ENCODE measurements around the gene KCNK10. TPM values are rescaled to one million over a fixed set of nuclear protein-coding genes. Genes with fewer than 3 reads are reported as not detected.

The KCNK10 gene
- total RNA-seq, 2 experiments from 2014 or later, result not detected

DNA sequence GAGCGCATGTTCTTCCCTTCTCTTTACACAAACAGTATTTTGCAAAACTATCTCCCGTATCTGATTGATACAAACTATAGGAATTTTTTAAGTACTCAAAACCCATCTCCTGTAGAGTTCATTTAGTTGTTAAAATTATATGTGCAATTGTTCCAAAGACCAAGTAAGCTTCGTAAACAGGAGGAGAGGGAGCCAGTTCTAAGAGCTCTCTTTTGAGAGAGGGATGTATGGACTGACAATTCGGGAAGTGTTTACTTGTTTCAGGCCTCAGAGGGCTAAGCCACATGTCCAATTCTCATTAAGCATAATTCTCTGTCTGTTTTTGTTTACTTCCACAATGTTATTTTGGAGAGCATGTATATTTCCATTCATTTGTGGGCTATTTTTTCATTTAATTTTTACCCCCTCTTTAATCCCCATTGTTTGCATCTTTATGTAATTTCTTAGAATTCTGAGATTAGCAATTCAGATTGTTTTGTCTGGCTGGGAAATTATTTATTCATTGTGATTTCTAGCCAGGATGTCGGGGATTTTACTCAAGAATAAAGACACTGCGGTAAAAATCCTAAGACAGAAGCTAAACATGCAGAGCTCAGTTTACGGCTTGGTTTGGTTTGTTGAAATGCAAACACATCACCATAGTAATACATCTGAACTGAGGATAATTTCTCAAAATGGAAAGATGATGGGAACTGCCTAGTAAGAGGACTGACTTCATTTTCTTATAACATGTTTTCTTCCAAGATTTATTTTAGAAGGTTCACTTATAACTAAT, 126.8 kb downstream of the KCNK10 start:
- H3K27ac ChIP-seq (ENCODE audit: low read depth in 1 of 2, low read length in 2 of 2), result no peak overlapping the region
- H3K4me3 Mint-ChIP-seq, result no peak overlapping the region
- H3K9me3 Mint-ChIP-seq, result no peaks in the 10 kb centered on the region
- ChIA-PET POLR2A (no interaction called here), CTCF (no interaction called here)
- intact Hi-C loops (cut with DNase I, micrococcal nuclease), result loop anchor here in 1 of 2 experiments (10.0 kb wide), 1 partner anchor 668 kb away; no protein-coding TSS in a partner anchor
- no peaks in the 10 kb centered on the region for H3K36me3 ChIP-seq (ENCODE audit: insufficient read depth, low read length)
- ATAC-seq (ENCODE audit: poor library complexity), result no peak
- no peaks in the 10 kb centered on the region for H3K36me3 Mint-ChIP-seq (ENCODE audit: low read depth)
- no peak overlapping the region for H3K27ac Mint-ChIP-seq
- no peaks in the 10 kb centered on the region for H3K4me1 ChIP-seq (ENCODE audit: insufficient read depth, low read length)
- peaks cover 6 to 18% of the 10 kb centered on the region in 2 experiments for H3K27me3 ChIP-seq (ENCODE audit: control insufficient read depth in 1 of 2, insufficient read depth in 2 of 2, low read length in 2 of 2)
- no peak overlapping the region for H3K4me3 ChIP-seq (ENCODE audit: low read length)
- no peak for DNase-seq
- H3K9me3 ChIP-seq (ENCODE audit: control insufficient read depth in 1 of 2, insufficient read depth in 1 of 2, low read length in 2 of 2), result no peaks in the 10 kb centered on the region
- peaks cover 58% of the 10 kb centered on the region for H3K27me3 Mint-ChIP-seq
- TF ChIP-seq, protein P1, sequence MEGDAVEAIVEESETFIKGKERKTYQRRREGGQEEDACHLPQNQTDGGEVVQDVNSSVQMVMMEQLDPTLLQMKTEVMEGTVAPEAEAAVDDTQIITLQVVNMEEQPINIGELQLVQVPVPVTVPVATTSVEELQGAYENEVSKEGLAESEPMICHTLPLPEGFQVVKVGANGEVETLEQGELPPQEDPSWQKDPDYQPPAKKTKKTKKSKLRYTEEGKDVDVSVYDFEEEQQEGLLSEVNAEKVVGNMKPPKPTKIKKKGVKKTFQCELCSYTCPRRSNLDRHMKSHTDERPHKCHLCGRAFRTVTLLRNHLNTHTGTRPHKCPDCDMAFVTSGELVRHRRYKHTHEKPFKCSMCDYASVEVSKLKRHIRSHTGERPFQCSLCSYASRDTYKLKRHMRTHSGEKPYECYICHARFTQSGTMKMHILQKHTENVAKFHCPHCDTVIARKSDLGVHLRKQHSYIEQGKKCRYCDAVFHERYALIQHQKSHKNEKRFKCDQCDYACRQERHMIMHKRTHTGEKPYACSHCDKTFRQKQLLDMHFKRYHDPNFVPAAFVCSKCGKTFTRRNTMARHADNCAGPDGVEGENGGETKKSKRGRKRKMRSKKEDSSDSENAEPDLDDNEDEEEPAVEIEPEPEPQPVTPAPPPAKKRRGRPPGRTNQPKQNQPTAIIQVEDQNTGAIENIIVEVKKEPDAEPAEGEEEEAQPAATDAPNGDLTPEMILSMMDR (IDR thresholded peaks at IDR 0.05), result no peak
- H3K4me1 Mint-ChIP-seq (ENCODE audit: low read depth), result no peaks in the 10 kb centered on the region

DNA sequence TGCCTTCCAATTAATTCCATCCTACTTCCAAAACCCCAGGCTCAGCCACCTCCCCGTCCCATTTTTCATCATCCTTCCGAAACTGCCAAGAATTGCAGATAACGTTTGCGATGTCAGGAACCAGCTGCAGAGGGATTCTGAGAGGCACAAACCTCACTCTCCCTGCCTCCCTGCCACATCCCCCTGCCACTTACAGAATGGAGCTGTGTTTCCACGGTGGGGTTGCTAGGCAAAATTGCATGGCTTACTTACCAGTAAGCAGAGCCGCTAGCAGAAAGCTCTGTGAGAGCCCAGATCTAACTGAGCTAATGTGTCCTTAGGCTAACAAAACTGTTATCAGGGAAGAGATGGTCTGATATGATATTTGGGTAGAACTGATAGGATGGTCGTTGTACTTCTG, 127.4 kb downstream of the KCNK10 start:
- ATAC-seq (ENCODE audit: poor library complexity), result no peak
- no peaks in the 10 kb centered on the region for H3K9me3 ChIP-seq (ENCODE audit: control insufficient read depth in 1 of 2, insufficient read depth in 1 of 2, low read length in 2 of 2)
- Mint-ChIP-seq H3K4me1 (ENCODE audit: low read depth) (no peaks in the 10 kb centered on the region), H3K27ac (no peak overlapping the region), H3K4me3 (no peak overlapping the region), H3K36me3 (ENCODE audit: low read depth) (no peaks in the 10 kb centered on the region), H3K27me3 (peaks cover 60% of the 10 kb centered on the region), H3K9me3 (no peaks in the 10 kb centered on the region)
- no peaks in the 10 kb centered on the region for H3K36me3 ChIP-seq (ENCODE audit: insufficient read depth, low read length)
- no peaks in the 10 kb centered on the region for H3K4me1 ChIP-seq (ENCODE audit: insufficient read depth, low read length)
- no peak overlapping the region for H3K27ac ChIP-seq (ENCODE audit: low read depth in 1 of 2, low read length in 2 of 2)
- no peak for DNase-seq
- TF ChIP-seq, protein P1 (IDR thresholded peaks at IDR 0.05), result no peak
- CTCF ChIA-PET, result no interaction called here
- peaks cover 6 to 18% of the 10 kb centered on the region in 2 experiments for H3K27me3 ChIP-seq (ENCODE audit: control insufficient read depth in 1 of 2, insufficient read depth in 2 of 2, low read length in 2 of 2)
- intact Hi-C loops (cut with DNase I, micrococcal nuclease), result loop anchor here in 1 of 2 experiments (10.0 kb wide), 1 partner anchor 669 kb away; no protein-coding TSS in a partner anchor
- no peak overlapping the region for H3K4me3 ChIP-seq (ENCODE audit: low read length)
- POLR2A ChIA-PET, result no interaction called here

GRCh38 chr14:88194531-88194930, 128.5 kb downstream of the KCNK10 start:
- H3K9me3 Mint-ChIP-seq, result no peaks in the 10 kb centered on the region
- no peak overlapping the region for H3K4me3 Mint-ChIP-seq
- H3K9me3 ChIP-seq (ENCODE audit: control insufficient read depth in 1 of 2, insufficient read depth in 1 of 2, low read length in 2 of 2), result no peaks in the 10 kb centered on the region
- no peaks in the 10 kb centered on the region for H3K4me1 ChIP-seq (ENCODE audit: insufficient read depth, low read length)
- H3K36me3 Mint-ChIP-seq (ENCODE audit: low read depth), result no peaks in the 10 kb centered on the region
- ATAC-seq (ENCODE audit: poor library complexity), result no peak
- peaks cover 60% of the 10 kb centered on the region for H3K27me3 Mint-ChIP-seq
- no peak overlapping the region for H3K27ac ChIP-seq (ENCODE audit: low read depth in 1 of 2, low read length in 2 of 2)
- TF ChIP-seq, protein P1 (IDR thresholded peaks at IDR 0.05), result no peak
- no peaks in the 10 kb centered on the region for H3K4me1 Mint-ChIP-seq (ENCODE audit: low read depth)
- peaks cover 6 to 18% of the 10 kb centered on the region in 2 experiments for H3K27me3 ChIP-seq (ENCODE audit: control insufficient read depth in 1 of 2, insufficient read depth in 2 of 2, low read length in 2 of 2)
- no peak overlapping the region for H3K27ac Mint-ChIP-seq
- H3K36me3 ChIP-seq (ENCODE audit: insufficient read depth, low read length), result no peaks in the 10 kb centered on the region
- ChIA-PET POLR2A (no interaction called here), CTCF (no interaction called here)
- intact Hi-C loops (cut with DNase I, micrococcal nuclease), result loop anchor here in 1 of 2 experiments (10.0 kb wide), 1 partner anchor 670 kb away; no protein-coding TSS in a partner anchor
- DNase-seq, result no peak
- no peak overlapping the region for H3K4me3 ChIP-seq (ENCODE audit: low read length)
